Sigmoid colon (tissue), 7 donors: ENCODE measurements around the gene OR8D4. TPM values are rescaled to one million over a fixed set of nuclear protein-coding genes. Genes with fewer than 3 reads are reported as not detected.

Experiments
- DNase-seq: peaks from one replicate; pipeline ENCODE4 v3.0.0-alpha.2; 2019
- H3K27ac ChIP-seq, 4 donors: fragments of 200-600 bp; sonication (generic); one replicate each; pipeline ENCODE4 v1.5.1; 2016 to 2019; ENCODE audit warnings: mild to moderate bottlenecking in 1 of 4
- H3K27me3 ChIP-seq, 3 donors: fragments of 200-600 bp; sonication (generic); one replicate each; pipeline ENCODE4 v1.5.1; 2019; ENCODE audit warnings: mild to moderate bottlenecking in 1 of 3
- H3K36me3 ChIP-seq, 4 donors: fragments of 200-600 bp; sonication (generic); one replicate each; pipeline ENCODE4 v1.5.1; 2016 to 2019
- H3K4me1 ChIP-seq, 4 donors: fragments of 200-600 bp; sonication (generic); one replicate each; pipeline ENCODE4 v1.5.1; 2017 to 2019
- H3K4me3 ChIP-seq, 4 donors: fragments of 200-600 bp; sonication (generic); one replicate each; pipeline ENCODE4 v1.5.1; 2017 to 2019; ENCODE audit warnings: mild to moderate bottlenecking in 2 of 4, moderate library complexity in 1 of 4
- H3K9me3 ChIP-seq, 4 donors: fragments of 200-600 bp in 3 of 4; sonication (generic) in 3 of 4; one replicate each; pipeline versions ENCODE4 v1.5.1 to v1.6.1; 2013 to 2019
- CTCF ChIP-seq, 4 experiments: fragments of 450-650 bp in 3 of 4; fragments of 200-600 bp in 1 of 4; IDR thresholded peaks; one replicate each; pipeline ENCODE4 v1.5.1; 2016 to 2019; ENCODE audit warnings: antibody characterized with exemption in 4 of 4, mild to moderate bottlenecking in 3 of 4, moderate library complexity in 2 of 4
- EP300 ChIP-seq, 4 donors: sonication (generic); formaldehyde crosslinking; IDR thresholded peaks; one replicate each; pipeline ENCODE4 v1.6.1; 2017; ENCODE audit warnings: antibody characterized with exemption in 4 of 4
- POLR2A ChIP-seq, 2 donors: fragments of 450-650 bp; IDR thresholded peaks; one replicate each; pipeline ENCODE4 v1.6.1; 2016; ENCODE audit warnings: antibody characterized with exemption in 2 of 2, mild to moderate bottlenecking in 2 of 2, moderate library complexity in 2 of 2
- POLR2AphosphoS5 ChIP-seq, 4 donors: sonication (generic); formaldehyde crosslinking; IDR thresholded peaks; one replicate each; pipeline ENCODE4 v1.6.1; 2017; ENCODE audit warnings: antibody characterized with exemption in 4 of 4
- WGBS, 2 donors: extraction: QIAGEN DNeasy Blood & Tissue Kit; methylation state at CpG; one replicate each; pipeline ENCODE4 v1.1.7; 2013; 5-methylcytosine and 5-hydroxymethylcytosine counted together
- intact Hi-C: fragments of 100-400 bp; cut with DNase I; formaldehyde crosslinking; loops from one replicate; pipeline ENCODE4 v1.15.1; 2023
- polyA plus RNA-seq, 3 donors: library from polyadenylated mRNA; stranded (reverse); fragments of 200-250 nt; gene quantifications; one replicate each; pipeline ENCODE4 v1.2.3, GENCODE V29; 2013
- total RNA-seq, 4 donors: library from RNA; depleted of rRNA; stranded (reverse); fragments of >200 nt; gene quantifications; one replicate each; pipeline ENCODE4 v1.1.0, GENCODE V29; 2016
- donor health status: healthy with polysubstance abuse.
- donor health status: Bipolar disorder and iron deficiency.
- donor health status: healthy.

OR8D4 gene
- total and polyA plus RNA-seq, 7 donors: 0.03 TPM; not detected in 6

DNA sequence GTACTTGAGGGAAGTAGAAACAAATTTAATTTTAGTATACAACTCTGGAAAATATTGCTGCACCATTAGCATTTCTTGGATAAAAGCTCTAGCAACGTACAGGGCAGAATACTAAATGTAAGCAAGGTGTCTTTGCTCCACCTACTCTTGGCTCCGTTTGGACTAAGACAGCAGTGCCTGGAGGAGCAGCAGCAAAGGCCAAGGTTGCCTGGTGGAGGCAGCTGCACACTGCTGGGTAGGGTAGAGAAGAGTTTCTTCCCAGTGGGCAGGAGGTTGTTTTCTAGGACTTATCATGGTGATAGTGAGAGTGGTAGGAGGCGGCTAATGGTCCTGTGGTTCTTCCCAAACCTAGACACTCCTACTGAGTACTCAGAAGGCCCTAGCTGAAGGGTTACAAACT lies 2.2 kb upstream of the OR8D4 start:
- no peaks in the 10 kb centered on the region for H3K9me3 ChIP-seq
- H3K36me3 ChIP-seq: no peaks in the 10 kb centered on the region
- intact Hi-C loops: no loop called here
- H3K4me1 ChIP-seq: no peaks in the 10 kb centered on the region
- no peak overlapping the region for H3K4me3 ChIP-seq
- WGBS, 2 donors: 77% methylated on average over 3 of the region's 3 CpGs
- no peaks in the 10 kb centered on the region for H3K27me3 ChIP-seq
- H3K27ac ChIP-seq: no peak overlapping the region
- TF ChIP-seq POLR2A (IDR thresholded peaks at IDR 0.05): no peak
- no peak for TF ChIP-seq POLR2AphosphoS5 (IDR thresholded peaks at IDR 0.05)
- TF ChIP-seq CTCF (IDR thresholded peaks at IDR 0.05): no peak
- no peak for TF ChIP-seq EP300 (IDR thresholded peaks at IDR 0.05)
- no peak for DNase-seq

GRCh38 chr11:123903932-123904331 lies 2.0 kb downstream of the OR8D4 start:
- Histone ChIP-seq H3K27ac (no peak overlapping the region), H3K27me3 (no peaks in the 10 kb centered on the region), H3K4me3 (no peak overlapping the region), H3K4me1 (no peaks in the 10 kb centered on the region), H3K9me3 (no peaks in the 10 kb centered on the region), H3K36me3 (no peaks in the 10 kb centered on the region)
- WGBS, 2 donors: 75 to 90% methylated on average over 2 of the region's 2 CpGs
- TF ChIP-seq CTCF (IDR thresholded peaks at IDR 0.05) (no peak), EP300 (IDR thresholded peaks at IDR 0.05) (no peak), POLR2A (IDR thresholded peaks at IDR 0.05) (no peak), POLR2AphosphoS5 (IDR thresholded peaks at IDR 0.05) (no peak)
- DNase-seq: no peak
- intact Hi-C loops: no loop called here

DNA sequence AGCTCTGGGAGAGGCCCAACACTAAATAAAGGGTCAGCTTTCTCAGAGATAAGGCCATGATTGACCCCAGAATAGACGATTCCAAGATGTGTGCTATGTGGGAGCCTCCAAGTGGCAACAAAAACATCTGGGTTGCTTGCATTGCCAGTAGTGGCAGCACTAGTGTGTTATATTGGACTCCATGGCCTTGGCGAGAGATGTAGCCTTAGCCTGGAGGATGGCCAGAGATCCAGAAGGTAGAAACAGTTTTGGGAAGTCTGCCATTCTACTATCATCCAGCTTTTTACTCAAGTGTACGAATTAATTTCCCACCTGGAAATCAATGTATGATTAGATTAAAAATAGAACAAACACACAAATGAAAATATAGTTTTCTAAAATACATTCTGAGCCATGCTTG lies 3.0 kb downstream of the OR8D4 start:
- Histone ChIP-seq H3K27ac (no peak overlapping the region), H3K4me3 (no peak overlapping the region), H3K36me3 (no peaks in the 10 kb centered on the region), H3K4me1 (no peaks in the 10 kb centered on the region), H3K27me3 (no peaks in the 10 kb centered on the region), H3K9me3 (no peaks in the 10 kb centered on the region)
- intact Hi-C loops: no loop called here
- no peak for TF ChIP-seq CTCF (IDR thresholded peaks at IDR 0.05)
- TF ChIP-seq POLR2AphosphoS5 (IDR thresholded peaks at IDR 0.05): no peak
- no peak for TF ChIP-seq POLR2A (IDR thresholded peaks at IDR 0.05)
- TF ChIP-seq EP300 (IDR thresholded peaks at IDR 0.05): no peak
- 81% methylated on average over 3 of the region's 3 CpGs for WGBS, 2 donors
- DNase-seq: no peak

GRCh38 chr11:123905826-123906225 lies 3.9 kb downstream of the OR8D4 start:
- Histone ChIP-seq H3K4me1 (no peaks in the 10 kb centered on the region), H3K36me3 (no peaks in the 10 kb centered on the region), H3K9me3 (no peaks in the 10 kb centered on the region), H3K27ac (no peak overlapping the region), H3K4me3 (no peak overlapping the region), H3K27me3 (no peaks in the 10 kb centered on the region)
- WGBS, 2 donors: 31 to 50% methylated on average over 3 of the region's 3 CpGs
- TF ChIP-seq EP300 (IDR thresholded peaks at IDR 0.05) (no peak), POLR2AphosphoS5 (IDR thresholded peaks at IDR 0.05) (no peak), CTCF (IDR thresholded peaks at IDR 0.05) (no peak), POLR2A (IDR thresholded peaks at IDR 0.05) (no peak)
- intact Hi-C loops: no loop called here
- DNase-seq: no peak

DNA sequence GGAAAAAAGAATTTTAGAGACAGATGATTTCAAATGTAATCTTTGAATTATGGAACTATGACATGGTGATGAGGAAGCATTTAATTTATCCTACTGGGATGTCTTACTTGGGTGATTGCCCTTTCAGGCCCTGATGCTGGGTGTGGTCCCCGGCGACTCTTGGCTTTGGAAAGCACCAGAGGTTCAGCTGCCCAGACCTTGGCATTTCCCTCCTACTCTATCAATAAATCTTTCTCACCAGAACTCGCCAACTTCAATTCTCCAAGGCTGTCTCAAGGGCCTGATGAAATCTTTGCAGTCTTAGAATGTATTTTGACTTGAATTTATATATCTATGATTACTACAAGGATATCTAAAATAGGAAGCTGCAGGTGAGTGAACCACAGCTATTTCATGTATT lies 19.0 kb downstream of the OR8D4 start:
- no peaks in the 10 kb centered on the region for H3K36me3 ChIP-seq
- no peaks in the 10 kb centered on the region for H3K4me1 ChIP-seq
- no peak overlapping the region for H3K27ac ChIP-seq
- no peak for DNase-seq
- TF ChIP-seq CTCF (IDR thresholded peaks at IDR 0.05) (no peak), POLR2A (IDR thresholded peaks at IDR 0.05) (no peak), EP300 (IDR thresholded peaks at IDR 0.05) (no peak), POLR2AphosphoS5 (IDR thresholded peaks at IDR 0.05) (no peak)
- WGBS, 2 donors: 39 to 75% methylated on average over 3 of the region's 3 CpGs
- no peaks in the 10 kb centered on the region for H3K9me3 ChIP-seq
- no peak overlapping the region for H3K4me3 ChIP-seq
- intact Hi-C loops: no loop called here
- no peaks in the 10 kb centered on the region for H3K27me3 ChIP-seq
